Right atrium auricular region (tissue), 2 donors: Measurements from ENCODE around the gene SNX7. TPM values are rescaled to one million over a fixed set of nuclear protein-coding genes. Genes with fewer than 3 reads are reported as not detected.

Experiments used
- DNase-seq: peaks from one replicate; pipeline ENCODE4 v3.0.0-alpha.2; 2019; ENCODE audit warnings: low spot score
- H3K27ac ChIP-seq, 2 donors: fragments of 200-600 bp; sonication (generic); 1 replicate in 1 of 2; 2 replicates in 1 of 2; pipeline ENCODE4 v1.5.1; 2016 to 2019
- H3K27me3 ChIP-seq, 2 donors: fragments of 200-600 bp; sonication (generic); one replicate each; pipeline versions ENCODE4 v1.5.1 to v1.6.0; 2017 to 2019
- H3K36me3 ChIP-seq: fragments of 200-600 bp; sonication (generic); one replicate; pipeline ENCODE4 v1.5.1; 2016
- H3K4me1 ChIP-seq, 2 donors: fragments of 200-600 bp; sonication (generic); one replicate each; pipeline versions ENCODE4 v1.5.1 to v1.6.0; 2017 to 2019
- H3K4me3 ChIP-seq, 2 donors: fragments of 200-600 bp; sonication (generic); 1 replicate in 1 of 2; 2 replicates in 1 of 2; pipeline ENCODE4 v1.5.1; 2017 to 2019; ENCODE audit warnings: mild to moderate bottlenecking in 1 of 2, moderate library complexity in 1 of 2
- H3K9me3 ChIP-seq, 2 donors: fragments of 200-600 bp; sonication (generic); one replicate each; pipeline ENCODE4 v1.5.1; 2019
- CTCF ChIP-seq, 2 donors: fragments of 200-600 bp; sonication (generic); IDR thresholded peaks; one replicate each; pipeline ENCODE4 v1.5.1; 2019; ENCODE audit warnings: antibody characterized with exemption in 2 of 2
- total RNA-seq, 2 donors: library from RNA; depleted of rRNA; stranded (reverse); fragments of >200 nt; gene quantifications; one replicate each; pipeline ENCODE4 v1.1.0, GENCODE V29; 2016

SNX7 gene
- total RNA-seq, 2 donors from 2014 or later = 17.7 to 25.0 TPM

- Histone ChIP-seq H3K27me3 (no peaks in the 10 kb centered on the region), H3K4me3 (no peak overlapping the region), H3K9me3 (no peaks in the 10 kb centered on the region), H3K27ac (no peak overlapping the region), H3K4me1 (no peaks in the 10 kb centered on the region), H3K36me3 (no peaks in the 10 kb centered on the region)
- TF ChIP-seq CTCF (IDR thresholded peaks at IDR 0.05) = peak; percentile 14 to 58
- DNase-seq = no peak
Observed at GRCh38 chr1:98749152-98749756, 87.7 kb downstream of the SNX7 start.

GRCh38 chr1:98754176-98754575 lies 92.7 kb downstream of the SNX7 start:
- no peak overlapping the region for H3K27ac ChIP-seq
- H3K4me1 ChIP-seq = no peaks in the 10 kb centered on the region
- H3K36me3 ChIP-seq = no peaks in the 10 kb centered on the region
- no peak overlapping the region for H3K4me3 ChIP-seq
- H3K27me3 ChIP-seq = no peaks in the 10 kb centered on the region
- no peak for DNase-seq
- no peak for TF ChIP-seq CTCF (IDR thresholded peaks at IDR 0.05)
- no peaks in the 10 kb centered on the region for H3K9me3 ChIP-seq

GRCh38 chr1:98761219-98761865 lies 99.8 kb downstream of the SNX7 start:
- DNase-seq = no peak
- Histone ChIP-seq H3K27ac (no peak overlapping the region), H3K4me3 (no peak overlapping the region), H3K27me3 (no peaks in the 10 kb centered on the region), H3K9me3 (no peaks in the 10 kb centered on the region), H3K36me3 (no peaks in the 10 kb centered on the region), H3K4me1 (peaks cover 0 to 5% of the 10 kb centered on the region in 2 donors)
- no peak for TF ChIP-seq CTCF (IDR thresholded peaks at IDR 0.05)

- no peaks in the 10 kb centered on the region for H3K36me3 ChIP-seq
- peak overlapping the region in 1 of 2 donors; percentile 33 for H3K27ac ChIP-seq
Observed at GRCh38 chr1:98763488-98764150, 102.1 kb downstream of the SNX7 start.

GRCh38 chr1:98764485-98764884 lies 103.0 kb downstream of the SNX7 start:
- H3K4me3 ChIP-seq = no peak overlapping the region
- no peak overlapping the region for H3K27ac ChIP-seq
- H3K27me3 ChIP-seq = no peaks in the 10 kb centered on the region
- no peaks in the 10 kb centered on the region for H3K36me3 ChIP-seq
- no peak for DNase-seq
- no peak for TF ChIP-seq CTCF (IDR thresholded peaks at IDR 0.05)
- H3K4me1 ChIP-seq = peaks cover 0 to 5% of the 10 kb centered on the region in 2 donors
- no peaks in the 10 kb centered on the region for H3K9me3 ChIP-seq

More at GRCh38 chr1:98763488-98764150, 102.1 kb downstream of the SNX7 start:
- no peaks in the 10 kb centered on the region for H3K27me3 ChIP-seq
- TF ChIP-seq CTCF (IDR thresholded peaks at IDR 0.05) = no peak
- no peaks in the 10 kb centered on the region for H3K9me3 ChIP-seq
- no peak overlapping the region for H3K4me3 ChIP-seq
- H3K4me1 ChIP-seq = peaks cover 0 to 5% of the 10 kb centered on the region in 2 donors
- no peak for DNase-seq
